ENCODE data around the gene E4F1.

Gene E4F1

DNA sequence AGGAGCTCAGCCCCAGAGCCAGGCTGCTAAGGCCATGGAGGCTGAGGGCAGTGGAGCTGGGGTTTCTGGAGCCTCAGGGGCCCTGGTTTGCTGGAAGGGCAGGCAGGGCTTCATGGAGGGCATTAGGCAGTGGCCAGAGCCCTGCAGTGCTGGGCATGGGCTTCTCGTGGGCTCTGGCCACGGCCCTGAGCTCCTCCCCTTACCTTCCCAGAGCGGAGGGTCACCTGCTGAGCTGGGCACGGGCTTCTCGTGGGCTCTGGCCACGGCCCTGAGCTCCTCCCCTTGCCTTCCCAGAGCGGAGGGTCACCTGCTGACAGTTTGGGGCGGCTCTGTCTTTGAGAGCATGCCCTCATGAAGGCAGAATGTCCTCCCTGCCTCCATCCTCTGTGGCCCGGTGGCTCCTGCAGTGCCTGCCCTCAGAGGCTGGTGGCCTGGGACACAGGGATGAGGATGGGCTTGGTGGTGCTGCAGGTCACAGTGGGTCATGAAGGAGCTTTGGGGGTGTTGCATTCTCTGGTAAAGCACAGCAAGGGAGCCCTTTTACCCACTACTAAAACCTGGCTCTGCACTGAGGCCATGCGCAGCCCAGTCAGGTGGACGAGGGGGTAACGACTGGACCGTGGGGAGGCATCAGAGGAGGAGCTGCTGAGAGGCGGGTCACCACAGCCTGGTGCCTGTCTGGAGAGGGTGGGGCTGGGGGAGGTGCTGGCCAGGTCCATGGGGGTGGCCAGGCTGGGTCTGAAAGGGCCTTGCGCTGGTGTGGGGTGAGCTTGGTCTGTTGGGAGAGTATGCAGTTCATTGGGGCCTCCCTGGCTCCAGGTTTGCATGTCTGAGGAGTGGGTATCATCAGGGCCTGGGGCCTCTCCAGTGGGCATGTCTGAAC is 47.4 kb downstream of the E4F1 start:
- H3K4me3 ChIP-seq (ENCODE audit: low read depth, low read length), result no peak overlapping the region
- no peak for DNase-seq (ENCODE audit: low read depth)
- TF ChIP-seq, protein P1, sequence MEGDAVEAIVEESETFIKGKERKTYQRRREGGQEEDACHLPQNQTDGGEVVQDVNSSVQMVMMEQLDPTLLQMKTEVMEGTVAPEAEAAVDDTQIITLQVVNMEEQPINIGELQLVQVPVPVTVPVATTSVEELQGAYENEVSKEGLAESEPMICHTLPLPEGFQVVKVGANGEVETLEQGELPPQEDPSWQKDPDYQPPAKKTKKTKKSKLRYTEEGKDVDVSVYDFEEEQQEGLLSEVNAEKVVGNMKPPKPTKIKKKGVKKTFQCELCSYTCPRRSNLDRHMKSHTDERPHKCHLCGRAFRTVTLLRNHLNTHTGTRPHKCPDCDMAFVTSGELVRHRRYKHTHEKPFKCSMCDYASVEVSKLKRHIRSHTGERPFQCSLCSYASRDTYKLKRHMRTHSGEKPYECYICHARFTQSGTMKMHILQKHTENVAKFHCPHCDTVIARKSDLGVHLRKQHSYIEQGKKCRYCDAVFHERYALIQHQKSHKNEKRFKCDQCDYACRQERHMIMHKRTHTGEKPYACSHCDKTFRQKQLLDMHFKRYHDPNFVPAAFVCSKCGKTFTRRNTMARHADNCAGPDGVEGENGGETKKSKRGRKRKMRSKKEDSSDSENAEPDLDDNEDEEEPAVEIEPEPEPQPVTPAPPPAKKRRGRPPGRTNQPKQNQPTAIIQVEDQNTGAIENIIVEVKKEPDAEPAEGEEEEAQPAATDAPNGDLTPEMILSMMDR (IDR thresholded peaks at IDR 0.05; ENCODE audit: control insufficient read depth, extremely low read depth, insufficient read depth), result no peak

DNA sequence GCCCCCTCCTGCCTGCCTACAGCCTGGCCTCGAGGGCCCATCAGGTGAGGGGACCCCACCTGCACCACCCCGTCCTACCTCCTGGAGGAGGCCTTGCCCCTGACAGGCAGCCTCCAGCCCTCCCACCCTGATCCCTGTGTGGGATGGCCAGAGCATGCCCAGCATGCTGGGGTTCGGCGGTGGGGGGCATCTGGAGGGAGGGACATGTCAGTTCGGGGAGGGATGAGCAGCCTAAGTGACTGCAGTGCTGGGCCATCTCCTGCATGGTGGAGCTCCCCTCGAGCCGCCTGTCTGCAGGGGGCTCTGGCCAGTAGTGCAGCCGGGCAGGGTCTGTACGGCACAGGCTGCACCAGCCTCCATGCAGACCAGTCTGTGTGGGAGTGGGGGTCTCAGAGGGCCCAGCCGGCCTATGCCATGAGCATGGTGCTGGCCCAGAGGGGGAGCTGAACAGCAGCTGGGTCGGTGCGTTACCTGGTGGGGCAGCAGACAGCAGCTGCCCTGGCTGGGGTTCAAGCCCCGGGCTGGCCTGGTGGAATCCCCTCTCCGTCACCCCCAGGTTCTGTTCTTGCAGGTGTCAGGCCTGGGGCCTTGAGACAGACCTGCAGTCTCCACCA is 48.6 kb downstream of the E4F1 start:
- H3K4me3 ChIP-seq (ENCODE audit: low read depth, low read length), result no peak overlapping the region
- TF ChIP-seq, protein P1 (IDR thresholded peaks at IDR 0.05; ENCODE audit: control insufficient read depth, extremely low read depth, insufficient read depth), result no peak
- no peak for DNase-seq (ENCODE audit: low read depth)

GRCh38 chr16:2273484-2273883 is 50.1 kb downstream of the E4F1 start:
- TF ChIP-seq, protein P1 (IDR thresholded peaks at IDR 0.05; ENCODE audit: control insufficient read depth, extremely low read depth, insufficient read depth), result no peak
- H3K4me3 ChIP-seq (ENCODE audit: low read depth, low read length), result no peak overlapping the region

DNA sequence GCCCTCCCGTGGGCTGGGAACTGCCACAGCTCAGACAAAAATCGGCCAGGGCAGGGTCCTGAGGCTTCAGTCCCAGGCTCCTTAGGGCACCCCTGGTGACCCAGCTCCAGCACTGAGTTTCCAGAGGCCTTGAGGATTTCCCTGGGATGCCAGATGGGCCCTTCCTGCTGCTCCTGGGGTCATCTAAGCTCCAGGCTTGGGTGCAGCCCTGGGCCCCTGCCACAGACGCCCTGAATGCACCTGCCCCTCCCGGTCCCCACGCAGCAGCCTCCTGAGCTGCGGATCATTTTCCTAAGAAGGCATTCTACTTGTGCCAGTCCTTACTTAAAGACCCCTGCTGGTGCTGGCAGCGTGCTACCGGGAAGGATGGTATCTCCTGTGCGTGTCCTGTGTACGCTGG is 50.5 kb downstream of the E4F1 start:
- no peak for DNase-seq (ENCODE audit: low read depth)
- TF ChIP-seq, protein P1 (IDR thresholded peaks at IDR 0.05; ENCODE audit: control insufficient read depth, extremely low read depth, insufficient read depth), result no peak
- no peak overlapping the region for H3K4me3 ChIP-seq (ENCODE audit: low read depth, low read length)

More at GRCh38 chr16:2273484-2273883, 50.1 kb downstream of the E4F1 start:
- DNase-seq (ENCODE audit: low read depth), result no peak

GRCh38 chr16:2275476-2276367 is 52.3 kb downstream of the E4F1 start:
- H3K4me3 ChIP-seq (ENCODE audit: low read depth, low read length), result no peak overlapping the region
- DNase-seq (ENCODE audit: low read depth), result no peak
- TF ChIP-seq, protein P1 (IDR thresholded peaks at IDR 0.05; ENCODE audit: control insufficient read depth, extremely low read depth, insufficient read depth), result no peak

GRCh38 chr16:2276368-2277195 is 53.2 kb downstream of the E4F1 start:
- no peak overlapping the region for H3K4me3 ChIP-seq (ENCODE audit: low read depth, low read length)
- TF ChIP-seq, protein P1 (IDR thresholded peaks at IDR 0.05; ENCODE audit: control insufficient read depth, extremely low read depth, insufficient read depth), result no peak
- DNase-seq (ENCODE audit: low read depth), result no peak

Measured in LNCaP clone FGC (cell line).